Gastroesophageal sphincter (tissue), 4 donors: ENCODE data around the gene PSMB8. TPM values are rescaled to one million over a fixed set of nuclear protein-coding genes. Genes with fewer than 3 reads are reported as not detected.

ENCODE experiments used
- ATAC-seq: fragments of 150-250 bp; one replicate; pipeline ENCODE4 v1.9.1; 2016; ENCODE audit warnings: mild to moderate bottlenecking, moderate library complexity
- H3K27ac ChIP-seq, 4 donors: fragments of 200-600 bp; sonication (generic) in 3 of 4; 1 replicate in 3 of 4; 2 replicates in 1 of 4; pipeline ENCODE4 v1.5.1; 2016 to 2019
- H3K27me3 ChIP-seq: fragments of 200-600 bp; sonication (generic); one replicate; pipeline ENCODE4 v1.5.1; 2019
- H3K36me3 ChIP-seq, 2 donors: fragments of 200-600 bp; sonication (generic); one replicate each; pipeline ENCODE4 v1.5.1; 2019; ENCODE audit warnings: control low read depth in 1 of 2
- H3K4me1 ChIP-seq, 3 donors: fragments of 200-600 bp; sonication (generic); 1 replicate in 2 of 3; 2 replicates in 1 of 3; pipeline ENCODE4 v1.5.1; 2016 to 2019; ENCODE audit warnings: control low read depth in 2 of 3
- H3K4me3 ChIP-seq, 2 donors: fragments of 200-600 bp; sonication (generic); one replicate each; pipeline ENCODE4 v1.5.1; 2019; ENCODE audit warnings: mild to moderate bottlenecking in 1 of 2, moderate library complexity in 1 of 2
- H3K9me3 ChIP-seq, 3 donors: fragments of 200-600 bp; sonication (generic); one replicate each; pipeline ENCODE4 v1.5.1; 2017 to 2019; ENCODE audit warnings: control low read depth in 2 of 3
- EP300 ChIP-seq: sonication (generic); formaldehyde crosslinking; IDR thresholded peaks from one replicate; pipeline ENCODE4 v1.6.1; 2017; ENCODE audit warnings: antibody characterized with exemption, mild to moderate bottlenecking
- POLR2A ChIP-seq, 2 donors: fragments of 450-650 bp; IDR thresholded peaks; one replicate each; pipeline ENCODE4 v1.6.1; 2017; ENCODE audit warnings: antibody characterized with exemption in 2 of 2, mild to moderate bottlenecking in 2 of 2, moderate library complexity in 1 of 2
- POLR2AphosphoS5 ChIP-seq: sonication (generic); formaldehyde crosslinking; IDR thresholded peaks from one replicate; pipeline ENCODE4 v1.6.1; 2017; ENCODE audit warnings: antibody characterized with exemption
- WGBS, 2 donors: methylation state at CpG; one replicate each; pipeline ENCODE4 v1.1.5; 2018; ENCODE audit warnings: low coverage in 1 of 2; 5-methylcytosine and 5-hydroxymethylcytosine counted together
- total RNA-seq, 4 donors: library from RNA; depleted of rRNA; stranded (reverse); fragments of >200 nt; gene quantifications; one replicate each; pipeline ENCODE4 v1.1.0, GENCODE V29; 2016
- TF ChIP-seq, protein P1 (sequence below), 4 experiments: fragments of 200-600 bp in 2 of 4; fragments of 450-650 bp in 2 of 4; sonication (generic) in 1 of 4; IDR thresholded peaks; one replicate each; pipeline ENCODE4 v1.5.1; 2017 to 2019; ENCODE audit warnings: antibody characterized with exemption in 4 of 4, mild to moderate bottlenecking in 2 of 4, moderate library complexity in 2 of 4

Gene PSMB8
- total RNA-seq, 4 donors from 2014 or later: 20.2 to 49.9 (median 36.7) TPM

- no peaks in the 10 kb centered on the region for H3K36me3 ChIP-seq
- no peak within 1 kb of the TSS for H3K27ac ChIP-seq
- peaks cover 14% of the 10 kb centered on the region for H3K27me3 ChIP-seq
- peak; percentile 48 for ATAC-seq
- H3K9me3 ChIP-seq: no peaks in the 10 kb centered on the region
- TF ChIP-seq, protein P1, sequence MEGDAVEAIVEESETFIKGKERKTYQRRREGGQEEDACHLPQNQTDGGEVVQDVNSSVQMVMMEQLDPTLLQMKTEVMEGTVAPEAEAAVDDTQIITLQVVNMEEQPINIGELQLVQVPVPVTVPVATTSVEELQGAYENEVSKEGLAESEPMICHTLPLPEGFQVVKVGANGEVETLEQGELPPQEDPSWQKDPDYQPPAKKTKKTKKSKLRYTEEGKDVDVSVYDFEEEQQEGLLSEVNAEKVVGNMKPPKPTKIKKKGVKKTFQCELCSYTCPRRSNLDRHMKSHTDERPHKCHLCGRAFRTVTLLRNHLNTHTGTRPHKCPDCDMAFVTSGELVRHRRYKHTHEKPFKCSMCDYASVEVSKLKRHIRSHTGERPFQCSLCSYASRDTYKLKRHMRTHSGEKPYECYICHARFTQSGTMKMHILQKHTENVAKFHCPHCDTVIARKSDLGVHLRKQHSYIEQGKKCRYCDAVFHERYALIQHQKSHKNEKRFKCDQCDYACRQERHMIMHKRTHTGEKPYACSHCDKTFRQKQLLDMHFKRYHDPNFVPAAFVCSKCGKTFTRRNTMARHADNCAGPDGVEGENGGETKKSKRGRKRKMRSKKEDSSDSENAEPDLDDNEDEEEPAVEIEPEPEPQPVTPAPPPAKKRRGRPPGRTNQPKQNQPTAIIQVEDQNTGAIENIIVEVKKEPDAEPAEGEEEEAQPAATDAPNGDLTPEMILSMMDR (IDR thresholded peaks at IDR 0.05): no peak
- TF ChIP-seq EP300: no peak
- H3K4me1 ChIP-seq: no peaks in the 10 kb centered on the region
- H3K4me3 ChIP-seq: no peak within 1 kb of the TSS
- 50 to 69% methylated on average over 2 to 3 of the region's 3 CpGs for WGBS, 2 donors
Measured at GRCh38 chr6:32816746-32817204, 27.1 kb downstream of the PSMB8 start, which contains the start of gene HLA-DOB. Gene HLA-DOB, minus strand, starts transcription at chr6:32817002. Its CDS starts 51 bp downstream, at chr6:32816951.

DNA sequence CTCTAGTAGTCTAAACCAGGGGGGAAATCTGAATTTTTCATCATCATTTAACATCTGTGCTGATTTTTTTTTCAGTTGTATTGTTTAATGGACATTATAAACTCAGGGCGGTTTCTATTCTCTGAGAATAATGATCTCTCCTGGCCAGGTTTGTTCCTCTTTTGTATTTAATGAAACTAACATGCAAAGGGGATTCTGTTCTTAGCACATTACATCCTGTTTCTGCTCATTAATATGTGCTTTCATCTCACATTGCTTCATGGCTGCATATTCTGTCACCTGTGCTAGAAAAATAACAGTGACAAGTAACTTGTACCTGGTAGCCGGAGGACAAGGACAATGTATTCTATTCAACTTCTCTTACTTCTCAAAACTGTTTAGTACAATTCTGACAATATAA, 27.9 kb downstream of the PSMB8 start:
- no peak for ATAC-seq
- peaks cover 14% of the 10 kb centered on the region for H3K27me3 ChIP-seq
- no peak for TF ChIP-seq POLR2AphosphoS5
- no peak for TF ChIP-seq EP300
- TF ChIP-seq, protein P1 (IDR thresholded peaks at IDR 0.05): no peak
- TF ChIP-seq POLR2A (IDR thresholded peaks at IDR 0.05): no peak
- no peaks in the 10 kb centered on the region for H3K9me3 ChIP-seq
- no peaks in the 10 kb centered on the region for H3K36me3 ChIP-seq
- no peak overlapping the region for H3K27ac ChIP-seq
- no peak overlapping the region for H3K4me3 ChIP-seq
- no peaks in the 10 kb centered on the region for H3K4me1 ChIP-seq
- WGBS, 2 donors: 82 to 88% methylated on average over 2 of the region's 2 CpGs

DNA sequence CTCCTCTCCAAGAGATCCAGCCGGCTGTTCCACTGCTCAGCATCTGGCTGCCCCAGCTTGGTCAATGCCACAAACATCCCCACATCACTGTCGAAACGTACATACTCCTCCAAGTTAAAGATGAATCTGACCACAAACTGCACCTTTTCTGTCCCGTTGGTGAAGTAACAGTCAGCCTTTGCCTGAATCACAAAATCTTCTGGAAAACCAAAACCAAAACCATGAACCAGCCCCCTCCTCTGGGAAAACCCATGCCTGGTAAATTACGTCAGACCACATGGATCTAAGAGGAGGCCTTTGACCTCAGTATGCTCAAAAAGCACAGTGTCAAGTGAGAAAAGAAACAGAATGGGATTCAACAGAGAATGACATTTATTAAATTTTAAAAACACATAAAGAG, 28.7 kb downstream of the PSMB8 start:
- Histone ChIP-seq H3K9me3 (no peaks in the 10 kb centered on the region), H3K4me3 (no peak overlapping the region), H3K27me3 (peaks cover 14% of the 10 kb centered on the region), H3K4me1 (no peaks in the 10 kb centered on the region), H3K27ac (no peak overlapping the region), H3K36me3 (no peaks in the 10 kb centered on the region)
- WGBS, 2 donors: 64% methylated on average over 4 of the region's 5 CpGs; no CpG with 5 or more reads in 1 of the 2 donors
- no peak for ATAC-seq
- TF ChIP-seq POLR2A (IDR thresholded peaks at IDR 0.05): no peak
- TF ChIP-seq EP300: no peak

DNA sequence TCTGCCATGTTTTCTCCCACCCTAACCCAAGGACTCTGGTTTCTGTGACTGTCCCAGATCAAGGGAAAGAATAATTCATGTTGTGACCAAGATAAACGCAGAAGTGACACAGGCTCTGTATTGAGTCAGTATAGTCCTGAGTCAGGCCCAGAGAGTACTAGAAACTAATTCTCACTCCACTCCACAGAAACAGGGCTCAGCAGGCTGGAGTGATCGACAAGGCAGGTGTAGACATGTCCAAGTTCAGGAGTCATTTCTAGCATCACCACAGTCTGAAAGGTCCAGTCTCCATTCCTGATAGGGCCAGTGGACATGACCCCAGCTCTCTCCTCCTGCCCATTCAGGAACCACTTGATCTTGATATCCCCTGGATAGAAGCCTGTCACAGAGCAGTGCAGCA, 29.7 kb downstream of the PSMB8 start:
- no peak for ATAC-seq
- H3K27ac ChIP-seq: no peak overlapping the region
- no peak overlapping the region for H3K4me3 ChIP-seq
- TF ChIP-seq POLR2AphosphoS5 (no peak), EP300 (no peak), POLR2A (IDR thresholded peaks at IDR 0.05) (no peak)
- TF ChIP-seq, protein P1 (IDR thresholded peaks at IDR 0.05): no peak
- H3K4me1 ChIP-seq: no peaks in the 10 kb centered on the region
- H3K9me3 ChIP-seq: no peaks in the 10 kb centered on the region
- 71 to 94% methylated on average over 1 to 2 of the region's 2 CpGs for WGBS, 2 donors
- H3K36me3 ChIP-seq: no peaks in the 10 kb centered on the region
- peaks cover 14% of the 10 kb centered on the region for H3K27me3 ChIP-seq

GRCh38 chr6:32809171-32809570, 34.7 kb downstream of the PSMB8 start:
- ATAC-seq: no peak
- H3K4me3 ChIP-seq: no peak overlapping the region
- peaks cover 32% of the 10 kb centered on the region for H3K27me3 ChIP-seq
- H3K4me1 ChIP-seq: no peaks in the 10 kb centered on the region
- no peaks in the 10 kb centered on the region for H3K36me3 ChIP-seq
- H3K9me3 ChIP-seq: no peaks in the 10 kb centered on the region
- no peak overlapping the region for H3K27ac ChIP-seq
- TF ChIP-seq, protein P1 (IDR thresholded peaks at IDR 0.05): no peak
- TF ChIP-seq POLR2AphosphoS5: no peak
- TF ChIP-seq POLR2A (IDR thresholded peaks at IDR 0.05): no peak
- no peak for TF ChIP-seq EP300
- WGBS, 2 donors: 0 to 45% methylated on average over 1 of the region's 1 CpG
